ENCODE results near the gene FBXW11. TPM values are rescaled to one million over a fixed set of nuclear protein-coding genes. Genes with fewer than 3 reads are reported as not detected.

Gene FBXW11
- total RNA-seq, 4 donors from 2014 or later: 22.8 to 44.8 (median 40.3) TPM

GRCh38 chr5:171821286-171821685 lies 185.2 kb downstream of the FBXW11 start:
- in situ Hi-C loops (cut with MboI; ENCODE audit: low pct_ligation_motif_present in 1 of 4, low pct_unique_long_range_greater_than_20kb in 1 of 4, low sequenced_read_pairs in 3 of 4) (no loop called here), intact Hi-C loops (cut with DNase I; ENCODE audit: low total_unique reads) (loop anchor here (5.0 kb wide), 1 partner anchor 694 kb away; no protein-coding TSS in a partner anchor)
- 85% methylated on average over 4 of the region's 4 CpGs; no CpG with 5 or more reads in 1 of the 2 donors for WGBS, 2 donors (ENCODE audit: low coverage in 1 of 2)
- Histone ChIP-seq H3K4me3 (no peak overlapping the region), H3K4me1 (peaks cover 0 to 6% (median 2%) of the 10 kb centered on the region in 4 donors), H3K36me3 (no peaks in the 10 kb centered on the region), H3K27ac (no peak overlapping the region), H3K9me3 (no peaks in the 10 kb centered on the region), H3K27me3 (no peaks in the 10 kb centered on the region)
- TF ChIP-seq EP300 (IDR thresholded peaks at IDR 0.05; ENCODE audit: low read depth): no peak
- no peak for TF ChIP-seq POLR2A (IDR thresholded peaks at IDR 0.05)
- no peak for DNase-seq

GRCh38 chr5:171820561-171820960 lies 185.9 kb downstream of the FBXW11 start:
- no peaks in the 10 kb centered on the region for H3K9me3 ChIP-seq
- no peak for DNase-seq
- intact Hi-C loops (cut with DNase I; ENCODE audit: low total_unique reads) (loop anchor here (5.0 kb wide), 1 partner anchor 693 kb away; no protein-coding TSS in a partner anchor), in situ Hi-C loops (cut with MboI; ENCODE audit: low pct_ligation_motif_present in 1 of 4, low pct_unique_long_range_greater_than_20kb in 1 of 4, low sequenced_read_pairs in 3 of 4) (no loop called here)
- 91% methylated on average over 11 of the region's 11 CpGs; no CpG with 5 or more reads in 1 of the 2 donors for WGBS, 2 donors (ENCODE audit: low coverage in 1 of 2)
- TF ChIP-seq EP300 (IDR thresholded peaks at IDR 0.05; ENCODE audit: low read depth) (no peak), POLR2AphosphoS5 (IDR thresholded peaks at IDR 0.05) (no peak), POLR2A (IDR thresholded peaks at IDR 0.05) (no peak)
- TF ChIP-seq, protein P1, sequence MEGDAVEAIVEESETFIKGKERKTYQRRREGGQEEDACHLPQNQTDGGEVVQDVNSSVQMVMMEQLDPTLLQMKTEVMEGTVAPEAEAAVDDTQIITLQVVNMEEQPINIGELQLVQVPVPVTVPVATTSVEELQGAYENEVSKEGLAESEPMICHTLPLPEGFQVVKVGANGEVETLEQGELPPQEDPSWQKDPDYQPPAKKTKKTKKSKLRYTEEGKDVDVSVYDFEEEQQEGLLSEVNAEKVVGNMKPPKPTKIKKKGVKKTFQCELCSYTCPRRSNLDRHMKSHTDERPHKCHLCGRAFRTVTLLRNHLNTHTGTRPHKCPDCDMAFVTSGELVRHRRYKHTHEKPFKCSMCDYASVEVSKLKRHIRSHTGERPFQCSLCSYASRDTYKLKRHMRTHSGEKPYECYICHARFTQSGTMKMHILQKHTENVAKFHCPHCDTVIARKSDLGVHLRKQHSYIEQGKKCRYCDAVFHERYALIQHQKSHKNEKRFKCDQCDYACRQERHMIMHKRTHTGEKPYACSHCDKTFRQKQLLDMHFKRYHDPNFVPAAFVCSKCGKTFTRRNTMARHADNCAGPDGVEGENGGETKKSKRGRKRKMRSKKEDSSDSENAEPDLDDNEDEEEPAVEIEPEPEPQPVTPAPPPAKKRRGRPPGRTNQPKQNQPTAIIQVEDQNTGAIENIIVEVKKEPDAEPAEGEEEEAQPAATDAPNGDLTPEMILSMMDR (IDR thresholded peaks at IDR 0.05): no peak
- no peak overlapping the region for H3K4me3 ChIP-seq
- no peaks in the 10 kb centered on the region for H3K27me3 ChIP-seq
- no peak overlapping the region for H3K27ac ChIP-seq
- H3K36me3 ChIP-seq: no peaks in the 10 kb centered on the region
- H3K4me1 ChIP-seq: peaks cover 0 to 6% (median 2%) of the 10 kb centered on the region in 4 donors

DNA sequence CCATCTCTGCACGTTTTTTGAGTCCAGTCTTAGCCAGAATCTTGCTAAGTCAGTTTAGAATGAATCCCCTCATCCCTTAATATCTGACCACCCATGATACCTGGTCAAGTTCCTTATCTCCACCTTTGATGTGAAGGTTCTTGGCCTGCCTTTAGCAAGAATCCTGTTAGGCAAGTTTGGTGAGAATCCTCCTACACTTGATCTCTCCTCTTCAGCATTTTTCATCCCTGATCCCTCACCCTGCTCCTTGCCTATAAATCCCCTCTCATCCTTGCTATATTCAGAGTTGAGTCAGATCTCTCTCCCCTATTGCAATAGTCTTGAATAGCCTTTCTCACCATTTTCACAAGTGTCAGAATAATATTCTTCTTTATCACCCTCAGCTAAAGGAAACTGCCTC lies 189.8 kb downstream of the FBXW11 start:
- H3K27ac ChIP-seq: no peak overlapping the region
- H3K27me3 ChIP-seq: no peaks in the 10 kb centered on the region
- no peaks in the 10 kb centered on the region for H3K4me1 ChIP-seq
- TF ChIP-seq, protein P1 (IDR thresholded peaks at IDR 0.05): no peak
- TF ChIP-seq POLR2A (IDR thresholded peaks at IDR 0.05) (no peak), EP300 (IDR thresholded peaks at IDR 0.05; ENCODE audit: low read depth) (no peak), POLR2AphosphoS5 (IDR thresholded peaks at IDR 0.05) (no peak)
- H3K36me3 ChIP-seq: no peaks in the 10 kb centered on the region
- no peak for DNase-seq
- 40 to 62% methylated on average over 1 of the region's 1 CpG for WGBS, 2 donors (ENCODE audit: low coverage in 1 of 2)
- intact Hi-C loops (cut with DNase I; ENCODE audit: low total_unique reads) (no loop called here), in situ Hi-C loops (cut with MboI; ENCODE audit: low pct_ligation_motif_present in 1 of 4, low pct_unique_long_range_greater_than_20kb in 1 of 4, low sequenced_read_pairs in 3 of 4) (no loop called here)
- no peaks in the 10 kb centered on the region for H3K9me3 ChIP-seq
- no peak overlapping the region for H3K4me3 ChIP-seq

DNA sequence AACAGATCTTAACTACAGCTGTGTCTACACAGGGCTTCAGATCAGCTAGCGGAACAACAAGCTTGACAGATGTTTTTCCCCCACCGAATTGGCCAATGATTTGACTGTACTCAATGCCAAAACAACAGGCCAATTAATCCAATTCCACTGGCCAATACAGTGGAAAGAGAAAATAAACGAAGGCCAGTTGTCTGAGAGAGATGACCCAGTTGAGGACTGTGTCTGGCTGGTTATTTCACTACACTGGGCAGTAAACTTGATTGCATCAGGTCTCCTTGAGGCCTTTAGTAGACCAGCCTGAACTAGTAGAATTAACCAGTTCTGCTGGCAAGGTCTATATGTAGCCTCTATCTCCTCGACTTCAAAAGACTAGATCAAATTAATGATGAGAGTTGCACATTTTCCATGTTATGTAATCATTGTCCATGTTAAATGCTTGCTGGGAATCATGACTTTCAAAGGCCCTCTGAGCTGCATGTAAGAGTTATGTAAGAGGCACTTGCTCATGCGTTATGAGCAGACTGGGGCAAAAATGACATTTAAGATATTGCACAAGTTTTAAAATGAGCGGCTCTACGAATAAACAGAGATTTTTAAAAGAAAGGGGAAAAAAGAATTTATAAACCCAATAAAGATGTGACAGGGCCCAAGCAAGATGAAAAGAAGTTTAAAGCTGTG lies 192.5 kb downstream of the FBXW11 start:
- 74 to 79% methylated on average over 5 to 7 of the region's 7 CpGs for WGBS, 2 donors (ENCODE audit: low coverage in 1 of 2)
- no peaks in the 10 kb centered on the region for H3K36me3 ChIP-seq
- H3K4me3 ChIP-seq: no peak overlapping the region
- TF ChIP-seq POLR2AphosphoS5 (IDR thresholded peaks at IDR 0.05) (no peak), EP300 (IDR thresholded peaks at IDR 0.05; ENCODE audit: low read depth) (no peak)
- TF ChIP-seq, protein P1 (IDR thresholded peaks at IDR 0.05): no peak
- intact Hi-C loops (cut with DNase I; ENCODE audit: low total_unique reads): no loop called here
- H3K9me3 ChIP-seq: no peaks in the 10 kb centered on the region
- DNase-seq: no peak
- H3K27ac ChIP-seq: no peak overlapping the region
- H3K27me3 ChIP-seq: no peaks in the 10 kb centered on the region
- no peaks in the 10 kb centered on the region for H3K4me1 ChIP-seq
- in situ Hi-C loops (cut with MboI; ENCODE audit: low pct_ligation_motif_present in 1 of 4, low pct_unique_long_range_greater_than_20kb in 1 of 4, low sequenced_read_pairs in 3 of 4): no loop called here

Measured in transverse colon (tissue), 4 donors.